ENCODE measurements around the gene NXN. TPM values are rescaled to one million over a fixed set of nuclear protein-coding genes. Genes with fewer than 3 reads are reported as not detected.

The NXN gene
- total RNA-seq, 2 donors from 2014 or later, result 13.9 to 18.9 TPM

- DNase-seq (ENCODE audit: low spot score) (no peak), ATAC-seq (ENCODE audit: insufficient number of reproducible peaks, low FRiP score, low read depth) (no peak)
- no peak overlapping the region for H3K27ac ChIP-seq
- H3K4me3 ChIP-seq, result no peak overlapping the region
- no peaks in the 10 kb centered on the region for H3K9me3 ChIP-seq
- no peaks in the 10 kb centered on the region for H3K36me3 ChIP-seq
- TF ChIP-seq, protein P1, sequence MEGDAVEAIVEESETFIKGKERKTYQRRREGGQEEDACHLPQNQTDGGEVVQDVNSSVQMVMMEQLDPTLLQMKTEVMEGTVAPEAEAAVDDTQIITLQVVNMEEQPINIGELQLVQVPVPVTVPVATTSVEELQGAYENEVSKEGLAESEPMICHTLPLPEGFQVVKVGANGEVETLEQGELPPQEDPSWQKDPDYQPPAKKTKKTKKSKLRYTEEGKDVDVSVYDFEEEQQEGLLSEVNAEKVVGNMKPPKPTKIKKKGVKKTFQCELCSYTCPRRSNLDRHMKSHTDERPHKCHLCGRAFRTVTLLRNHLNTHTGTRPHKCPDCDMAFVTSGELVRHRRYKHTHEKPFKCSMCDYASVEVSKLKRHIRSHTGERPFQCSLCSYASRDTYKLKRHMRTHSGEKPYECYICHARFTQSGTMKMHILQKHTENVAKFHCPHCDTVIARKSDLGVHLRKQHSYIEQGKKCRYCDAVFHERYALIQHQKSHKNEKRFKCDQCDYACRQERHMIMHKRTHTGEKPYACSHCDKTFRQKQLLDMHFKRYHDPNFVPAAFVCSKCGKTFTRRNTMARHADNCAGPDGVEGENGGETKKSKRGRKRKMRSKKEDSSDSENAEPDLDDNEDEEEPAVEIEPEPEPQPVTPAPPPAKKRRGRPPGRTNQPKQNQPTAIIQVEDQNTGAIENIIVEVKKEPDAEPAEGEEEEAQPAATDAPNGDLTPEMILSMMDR (IDR thresholded peaks at IDR 0.05), result no peak
- peaks cover 0 to 19% of the 10 kb centered on the region in 2 donors for H3K4me1 ChIP-seq (ENCODE audit: control insufficient read depth in 1 of 2, low read depth in 2 of 2)
- no peaks in the 10 kb centered on the region for H3K27me3 ChIP-seq (replicated peaks; ENCODE audit: insufficient read depth)
These were observed 33.9 kb downstream of the NXN start for GRCh38 chr17:945672-946071.

- DNase-seq (ENCODE audit: low spot score) (no peak), ATAC-seq (ENCODE audit: insufficient number of reproducible peaks, low FRiP score, low read depth) (no peak)
- TF ChIP-seq, protein P1 (IDR thresholded peaks at IDR 0.05), result no peak
- H3K27me3 ChIP-seq (replicated peaks; ENCODE audit: insufficient read depth), result no peaks in the 10 kb centered on the region
- no peaks in the 10 kb centered on the region for H3K36me3 ChIP-seq
- no peak overlapping the region for H3K4me3 ChIP-seq
- no peaks in the 10 kb centered on the region for H3K9me3 ChIP-seq
- peaks cover 0 to 8% of the 10 kb centered on the region in 2 donors for H3K4me1 ChIP-seq (ENCODE audit: control insufficient read depth in 1 of 2, low read depth in 2 of 2)
- H3K27ac ChIP-seq, result no peak overlapping the region
These were observed 35.2 kb downstream of the NXN start for GRCh38 chr17:944266-944826.

DNA sequence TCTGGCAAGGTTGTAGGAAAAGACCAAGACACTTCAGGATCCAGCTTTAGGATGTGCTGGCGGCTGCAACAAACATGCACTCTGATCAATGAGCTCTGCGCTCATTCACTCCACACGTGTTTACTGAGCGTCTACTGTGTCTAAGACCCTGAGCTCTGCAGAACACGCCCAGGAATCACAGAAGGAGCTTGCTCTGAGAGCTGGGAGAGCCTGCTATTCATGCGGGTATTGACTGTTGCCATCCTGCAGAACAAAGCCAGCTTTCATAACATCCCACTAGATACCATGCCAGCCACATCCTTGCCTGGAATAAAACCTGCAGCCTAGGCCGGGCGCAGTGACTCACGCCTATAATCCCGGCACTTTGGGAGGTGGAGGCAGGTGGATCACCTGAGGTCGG, 44.1 kb downstream of the NXN start:
- H3K36me3 ChIP-seq, result no peaks in the 10 kb centered on the region
- TF ChIP-seq, protein P1 (IDR thresholded peaks at IDR 0.05), result no peak
- H3K4me1 ChIP-seq (ENCODE audit: control insufficient read depth in 1 of 2, low read depth in 2 of 2), result peaks cover 6 to 22% of the 10 kb centered on the region in 2 donors
- H3K9me3 ChIP-seq, result no peaks in the 10 kb centered on the region
- H3K27ac ChIP-seq, result no peak overlapping the region
- DNase-seq (ENCODE audit: low spot score) (no peak), ATAC-seq (ENCODE audit: insufficient number of reproducible peaks, low FRiP score, low read depth) (no peak)
- H3K4me3 ChIP-seq, result no peak overlapping the region
- H3K27me3 ChIP-seq (replicated peaks; ENCODE audit: insufficient read depth), result no peaks in the 10 kb centered on the region

GRCh38 chr17:933312-934073, 46.1 kb downstream of the NXN start:
- peaks cover 6 to 42% of the 10 kb centered on the region in 2 donors for H3K4me1 ChIP-seq (ENCODE audit: control insufficient read depth in 1 of 2, low read depth in 2 of 2)
- peak overlapping the region; percentile 28 to 35 for H3K27ac ChIP-seq
- H3K36me3 ChIP-seq, result no peaks in the 10 kb centered on the region
- peak; percentile 61 for ATAC-seq (ENCODE audit: insufficient number of reproducible peaks, low FRiP score, low read depth)
- H3K4me3 ChIP-seq, result peak overlapping the region; percentile 40
- no peak for DNase-seq (ENCODE audit: low spot score)
- TF ChIP-seq, protein P1 (IDR thresholded peaks at IDR 0.05), result no peak
- H3K9me3 ChIP-seq, result no peaks in the 10 kb centered on the region
- H3K27me3 ChIP-seq (replicated peaks; ENCODE audit: insufficient read depth), result no peaks in the 10 kb centered on the region

GRCh38 chr17:930258-930657, 49.3 kb downstream of the NXN start:
- no peak for DNase-seq (ENCODE audit: low spot score)
- ATAC-seq (ENCODE audit: insufficient number of reproducible peaks, low FRiP score, low read depth), result no peak
- Histone ChIP-seq H3K4me3 (no peak overlapping the region), H3K9me3 (no peaks in the 10 kb centered on the region), H3K27me3 (replicated peaks; ENCODE audit: insufficient read depth) (no peaks in the 10 kb centered on the region), H3K27ac (no peak overlapping the region), H3K4me1 (ENCODE audit: control insufficient read depth in 1 of 2, low read depth in 2 of 2) (peaks cover 6 to 51% of the 10 kb centered on the region in 2 donors), H3K36me3 (no peaks in the 10 kb centered on the region)
- TF ChIP-seq, protein P1 (IDR thresholded peaks at IDR 0.05), result no peak

Data from thoracic aorta (tissue), 2 donors.